Osteoblast (primary cell): ENCODE measurements around the gene A3GALT2. TPM values are rescaled to one million over a fixed set of nuclear protein-coding genes. Genes with fewer than 3 reads are reported as not detected.
A peak's percentile ranks its signal among the peaks of the same experiment; 100 is the strongest.

Experiments
- DNase-seq: peaks from one replicate; pipeline ENCODE4 v3.0.0; 2011; ENCODE audit warnings: low spot score, mixed read lengths; ENCODE audit not compliant: insufficient read length; ENCODE audit errors: missing footprints
- H2AFZ ChIP-seq: 2 replicates; pipeline ENCODE4 v1.6.0; 2011; ENCODE audit warnings: mild to moderate bottlenecking, low read length
- H3K27ac ChIP-seq: 2 replicates; pipeline ENCODE4 v1.5.1; 2011; ENCODE audit warnings: mild to moderate bottlenecking, low read depth, low read length, moderate library complexity
- H3K27me3 ChIP-seq: 2 replicates; pipeline ENCODE4 v1.6.0; 2012; ENCODE audit warnings: mild to moderate bottlenecking, control low read depth, inconsistent platforms, low read length, moderate library complexity; ENCODE audit not compliant: insufficient read depth
- H3K36me3 ChIP-seq: 2 replicates; pipeline ENCODE4 v1.5.1; 2011; ENCODE audit warnings: mild to moderate bottlenecking, low read length, control low read depth, moderate library complexity; ENCODE audit not compliant: insufficient read depth
- H3K4me1 ChIP-seq: 2 replicates; pipeline ENCODE4 v1.5.1; 2011; ENCODE audit warnings: mild to moderate bottlenecking, low read length, control low read depth, moderate library complexity; ENCODE audit not compliant: insufficient read depth
- H3K4me2 ChIP-seq: 2 replicates; pipeline ENCODE4 v1.6.0; 2011; ENCODE audit warnings: mild to moderate bottlenecking, low read length; ENCODE audit not compliant: insufficient read depth
- H3K4me3 ChIP-seq: fragments of 200-600 bp; sonication (generic); 3 replicates; pipeline ENCODE4 v1.5.1; 2012; ENCODE audit warnings: mild to moderate bottlenecking, low read length, inconsistent platforms; ENCODE audit not compliant: insufficient read depth
- H3K79me2 ChIP-seq: 2 replicates; pipeline ENCODE4 v1.6.0; 2012; ENCODE audit warnings: mild to moderate bottlenecking, low read length, control low read depth, inconsistent platforms; ENCODE audit not compliant: insufficient read depth
- H3K9me3 ChIP-seq: 2 replicates; pipeline ENCODE4 v1.5.1; 2011; ENCODE audit warnings: low read depth, low read length, control low read depth
- H4K20me1 ChIP-seq: 2 replicates; pipeline ENCODE4 v1.6.0; 2012; ENCODE audit warnings: mild to moderate bottlenecking, low read length, control low read depth; ENCODE audit not compliant: insufficient read depth
- CTCF ChIP-seq: IDR thresholded peaks from 2 replicates; pipeline ENCODE4 v1.5.1; 2011; ENCODE audit warnings: mild to moderate bottlenecking, low read depth, low read length, moderate library complexity; ENCODE audit errors: extremely low read depth
- total RNA-seq: library from RNA; depleted of rRNA; stranded (reverse); fragments of >200 nt; gene quantifications from 2 replicates; pipeline ENCODE4 v1.2.3, GENCODE V29; 2012

The A3GALT2 gene
- total RNA-seq, 1 donor, result not detected

- Histone ChIP-seq H4K20me1 (peaks cover 71% of the 10 kb centered on the region), H3K4me2 (peak overlapping the region; percentile 29), H2AFZ (no peak overlapping the region), H3K79me2 (peaks cover 100% of the 10 kb centered on the region), H3K36me3 (peaks cover 41% of the 10 kb centered on the region), H3K27ac (peak overlapping the region; percentile 96), H3K4me1 (peaks cover 98% of the 10 kb centered on the region), H3K27me3 (no peaks in the 10 kb centered on the region), H3K4me3 (no peak overlapping the region), H3K9me3 (no peaks in the 10 kb centered on the region)
- no peak for DNase-seq
- no peak for TF ChIP-seq CTCF
Measured at GRCh38 chr1:33341190-33341589, 20.3 kb upstream of the A3GALT2 start.

DNA sequence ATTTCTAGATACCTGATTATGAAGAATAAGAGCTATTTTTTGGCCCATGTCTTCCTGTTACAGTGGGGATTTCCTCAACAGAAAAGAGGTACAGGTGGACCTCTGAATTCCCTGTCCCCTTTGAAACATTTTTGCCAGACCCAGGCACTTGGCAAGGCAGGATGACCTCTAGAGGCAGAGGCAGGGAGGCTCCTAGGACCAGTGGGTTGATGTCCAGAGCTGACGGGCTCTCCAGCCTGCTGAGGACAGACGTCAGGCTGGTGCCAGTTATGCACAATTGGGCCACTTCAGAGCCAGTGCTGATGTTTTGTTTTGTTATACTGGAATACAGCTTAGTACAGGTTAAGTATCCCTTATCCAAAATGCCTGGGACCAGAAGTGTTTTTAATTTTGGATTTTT, 18.5 kb upstream of the A3GALT2 start:
- Histone ChIP-seq H3K36me3 (peaks cover 42% of the 10 kb centered on the region), H3K4me3 (no peak overlapping the region)
- peak; percentile 23 for TF ChIP-seq CTCF

GRCh38 chr1:33338440-33339211, 17.7 kb upstream of the A3GALT2 start:
- Histone ChIP-seq H3K79me2 (peaks cover 100% of the 10 kb centered on the region), H2AFZ (no peak overlapping the region), H3K4me2 (peak overlapping the region; percentile 62), H3K4me3 (peak overlapping the region; percentile 23), H3K9me3 (no peaks in the 10 kb centered on the region), H3K4me1 (peaks cover 95% of the 10 kb centered on the region), H4K20me1 (peaks cover 70% of the 10 kb centered on the region), H3K36me3 (peaks cover 42% of the 10 kb centered on the region), H3K27ac (peak overlapping the region; percentile 96), H3K27me3 (no peaks in the 10 kb centered on the region)
- TF ChIP-seq CTCF, result no peak
- no peak for DNase-seq

More for the DNA sequence above, 18.5 kb upstream of the A3GALT2 start:
- no peak overlapping the region for H2AFZ ChIP-seq
- no peaks in the 10 kb centered on the region for H3K9me3 ChIP-seq
- H3K4me1 ChIP-seq, result peaks cover 95% of the 10 kb centered on the region
- peaks cover 100% of the 10 kb centered on the region for H3K79me2 ChIP-seq
- peak overlapping the region; percentile 62 for H3K4me2 ChIP-seq
- peak overlapping the region; percentile 96 for H3K27ac ChIP-seq
- DNase-seq, result no peak
- H4K20me1 ChIP-seq, result peaks cover 74% of the 10 kb centered on the region
- no peaks in the 10 kb centered on the region for H3K27me3 ChIP-seq

DNA sequence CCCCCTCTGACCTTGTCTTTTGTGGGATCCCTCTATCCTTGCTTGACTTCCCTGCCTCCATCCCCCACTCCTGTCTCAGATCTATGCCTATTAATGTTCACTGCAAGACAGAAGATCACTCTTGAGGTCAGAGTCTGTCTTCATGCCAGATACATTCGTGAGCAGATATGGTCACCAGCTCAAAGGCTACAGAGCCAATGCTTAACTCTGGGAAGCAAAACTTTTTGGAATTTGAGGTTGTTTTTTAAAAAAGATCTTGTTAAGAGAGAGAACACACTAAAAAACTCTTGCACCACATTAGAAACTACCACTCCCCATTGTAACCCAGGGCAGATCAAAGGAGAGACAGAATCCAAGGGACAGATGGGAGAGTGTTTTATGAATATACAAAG, 17.1 kb upstream of the A3GALT2 start:
- Histone ChIP-seq H4K20me1 (peaks cover 73% of the 10 kb centered on the region), H3K4me3 (no peak overlapping the region), H3K4me2 (peak overlapping the region; percentile 62)

More for the DNA sequence above, 17.1 kb upstream of the A3GALT2 start:
- TF ChIP-seq CTCF, result no peak
- H3K27ac ChIP-seq, result peak overlapping the region; percentile 96
- no peaks in the 10 kb centered on the region for H3K9me3 ChIP-seq
- no peak overlapping the region for H2AFZ ChIP-seq
- peaks cover 45% of the 10 kb centered on the region for H3K36me3 ChIP-seq
- DNase-seq, result no peak
- peaks cover 100% of the 10 kb centered on the region for H3K79me2 ChIP-seq
- H3K4me1 ChIP-seq, result peaks cover 95% of the 10 kb centered on the region
- H3K27me3 ChIP-seq, result no peaks in the 10 kb centered on the region
